ENCODE results near the gene ATP5F1B. TPM values are rescaled to one million over a fixed set of nuclear protein-coding genes. Genes with fewer than 3 reads are reported as not detected.
A peak's percentile ranks its signal among the peaks of the same experiment; 100 is the strongest.

The ATP5F1B gene
- total RNA-seq, 4 donors from 2014 or later: 442 to 1,000 (median 608) TPM

GRCh38 chr12:56622535-56622934 is 23.2 kb downstream of the ATP5F1B start:
- DNase-seq: no peak
- Histone ChIP-seq H3K27ac (peak overlapping the region in 1 of 4 donors; percentile 9), H3K9me3 (no peaks in the 10 kb centered on the region), H3K36me3 (peaks cover 0 to 46% (median 6%) of the 10 kb centered on the region in 4 donors), H3K4me3 (no peak overlapping the region), H3K4me1 (peaks cover 9 to 59% (median 21%) of the 10 kb centered on the region in 4 donors), H3K27me3 (no peaks in the 10 kb centered on the region)
- 52% methylated on average over 1 of the region's 1 CpG; no CpG with 5 or more reads in 1 of the 2 donors for WGBS, 2 donors (ENCODE audit: low coverage in 1 of 2)
- in situ Hi-C loops (cut with MboI; ENCODE audit: low pct_ligation_motif_present in 1 of 4, low pct_unique_long_range_greater_than_20kb in 1 of 4, low sequenced_read_pairs in 3 of 4) (no loop called here), intact Hi-C loops (cut with DNase I; ENCODE audit: low total_unique reads) (no loop called here)
- TF ChIP-seq POLR2A (IDR thresholded peaks at IDR 0.05): no peak

- DNase-seq: no peak
- no peaks in the 10 kb centered on the region for H3K9me3 ChIP-seq
- no peak overlapping the region for H3K27ac ChIP-seq
- intact Hi-C loops (cut with DNase I; ENCODE audit: low total_unique reads): no loop called here
- no peak overlapping the region for H3K4me3 ChIP-seq
- in situ Hi-C loops (cut with MboI; ENCODE audit: low pct_ligation_motif_present in 1 of 4, low pct_unique_long_range_greater_than_20kb in 1 of 4, low sequenced_read_pairs in 3 of 4): no loop called here
- TF ChIP-seq CTCF (IDR thresholded peaks at IDR 0.05): no peak
- TF ChIP-seq EP300 (IDR thresholded peaks at IDR 0.05; ENCODE audit: low read depth): no peak
- no peak for TF ChIP-seq POLR2A (IDR thresholded peaks at IDR 0.05)
- TF ChIP-seq POLR2AphosphoS5 (IDR thresholded peaks at IDR 0.05): no peak
- H3K36me3 ChIP-seq: peaks cover 3 to 88% (median 35%) of the 10 kb centered on the region in 4 donors
- H3K4me1 ChIP-seq: peaks cover 0 to 8% (median 0%) of the 10 kb centered on the region in 4 donors
- H3K27me3 ChIP-seq: no peaks in the 10 kb centered on the region
These were observed 28.9 kb downstream of the ATP5F1B start for GRCh38 chr12:56616925-56617324.

GRCh38 chr12:56616244-56616643 is 29.5 kb downstream of the ATP5F1B start:
- WGBS, 2 donors (ENCODE audit: low coverage in 1 of 2): 90% methylated on average over 3 of the region's 3 CpGs; no CpG with 5 or more reads in 1 of the 2 donors
- no peak overlapping the region for H3K27ac ChIP-seq
- H3K27me3 ChIP-seq: no peaks in the 10 kb centered on the region
- H3K4me3 ChIP-seq: no peak overlapping the region
- in situ Hi-C loops (cut with MboI; ENCODE audit: low pct_ligation_motif_present in 1 of 4, low pct_unique_long_range_greater_than_20kb in 1 of 4, low sequenced_read_pairs in 3 of 4) (no loop called here), intact Hi-C loops (cut with DNase I; ENCODE audit: low total_unique reads) (no loop called here)
- H3K9me3 ChIP-seq: no peaks in the 10 kb centered on the region
- H3K36me3 ChIP-seq: peaks cover 3 to 88% (median 38%) of the 10 kb centered on the region in 4 donors
- no peak for TF ChIP-seq POLR2AphosphoS5 (IDR thresholded peaks at IDR 0.05)
- no peak for TF ChIP-seq EP300 (IDR thresholded peaks at IDR 0.05; ENCODE audit: low read depth)
- TF ChIP-seq CTCF (IDR thresholded peaks at IDR 0.05): no peak
- no peak for TF ChIP-seq POLR2A (IDR thresholded peaks at IDR 0.05)
- peaks cover 0 to 8% (median 0%) of the 10 kb centered on the region in 4 donors for H3K4me1 ChIP-seq
- no peak for DNase-seq

- 73 to 84% methylated on average over 3 to 8 of the region's 8 CpGs for WGBS, 2 donors (ENCODE audit: low coverage in 1 of 2)
- no peaks in the 10 kb centered on the region for H3K9me3 ChIP-seq
- TF ChIP-seq CTCF (IDR thresholded peaks at IDR 0.05) (no peak), POLR2A (IDR thresholded peaks at IDR 0.05) (no peak), POLR2AphosphoS5 (IDR thresholded peaks at IDR 0.05) (no peak), EP300 (IDR thresholded peaks at IDR 0.05; ENCODE audit: low read depth) (no peak)
- no peaks in the 10 kb centered on the region for H3K27me3 ChIP-seq
- no peak overlapping the region for H3K4me3 ChIP-seq
- intact Hi-C loops (cut with DNase I; ENCODE audit: low total_unique reads) (no loop called here), in situ Hi-C loops (cut with MboI; ENCODE audit: low pct_ligation_motif_present in 1 of 4, low pct_unique_long_range_greater_than_20kb in 1 of 4, low sequenced_read_pairs in 3 of 4) (no loop called here)
- peaks cover 0 to 8% (median 0%) of the 10 kb centered on the region in 4 donors for H3K4me1 ChIP-seq
- no peak overlapping the region for H3K27ac ChIP-seq
- peaks cover 3 to 94% (median 43%) of the 10 kb centered on the region in 4 donors for H3K36me3 ChIP-seq
- DNase-seq: no peak
These were observed 31.2 kb downstream of the ATP5F1B start for GRCh38 chr12:56614627-56615026.

- no peaks in the 10 kb centered on the region for H3K9me3 ChIP-seq
These were observed 41.4 kb downstream of the ATP5F1B start for GRCh38 chr12:56604355-56604754.

More at GRCh38 chr12:56604355-56604754, 41.4 kb downstream of the ATP5F1B start:
- in situ Hi-C loops (cut with MboI; ENCODE audit: low pct_ligation_motif_present in 1 of 4, low pct_unique_long_range_greater_than_20kb in 1 of 4, low sequenced_read_pairs in 3 of 4): no loop called here
- no peak overlapping the region for H3K4me3 ChIP-seq
- H3K27ac ChIP-seq: no peak overlapping the region
- DNase-seq: no peak
- no peak for TF ChIP-seq CTCF (IDR thresholded peaks at IDR 0.05)
- TF ChIP-seq POLR2AphosphoS5 (IDR thresholded peaks at IDR 0.05): no peak
- TF ChIP-seq POLR2A (IDR thresholded peaks at IDR 0.05): no peak
- TF ChIP-seq EP300 (IDR thresholded peaks at IDR 0.05; ENCODE audit: low read depth): no peak
- 96% methylated on average over 3 of the region's 3 CpGs; no CpG with 5 or more reads in 1 of the 2 donors for WGBS, 2 donors (ENCODE audit: low coverage in 1 of 2)
- intact Hi-C loops (cut with DNase I; ENCODE audit: low total_unique reads): no loop called here
- no peaks in the 10 kb centered on the region for H3K4me1 ChIP-seq
- no peaks in the 10 kb centered on the region for H3K27me3 ChIP-seq
- H3K36me3 ChIP-seq: peaks cover 3 to 99% (median 50%) of the 10 kb centered on the region in 4 donors

Data from transverse colon (tissue), 4 donors.